SK-N-MC (cell line): ENCODE results near the gene NOXA1.
A peak's percentile ranks its signal among the peaks of the same experiment; 100 is the strongest.
"Not testable (repeated sequence)": the region's sequence is repeated elsewhere in the genome, so short reads cannot be mapped to it uniquely, and the experiment has no call there.

ENCODE experiments used
- DNase-seq: peaks from one replicate; pipeline ENCODE4 v3.0.0-alpha.2; 2011; ENCODE audit warnings: low read depth, low spot score
- H3K27ac ChIP-seq: fragments of 200-600 bp; sonication (generic); 2 replicates; pipeline ENCODE4 v1.5.1; 2016; ENCODE audit warnings: mixed run types
- H3K36me3 ChIP-seq: fragments of 200-600 bp; sonication (generic); 2 replicates; pipeline ENCODE4 v1.6.1; 2017; ENCODE audit warnings: antibody characterized with exemption, low read length, mixed read lengths; ENCODE audit not compliant: insufficient read depth
- H3K4me3 ChIP-seq: fragments of 200-600 bp; sonication (generic); 2 replicates; pipeline ENCODE4 v1.5.1; 2016
- H3K9ac ChIP-seq: fragments of 200-600 bp; sonication (generic); 2 replicates; pipeline ENCODE4 v1.8.0; 2017; ENCODE audit warnings: mixed run types, mixed read lengths; ENCODE audit not compliant: insufficient read length
- H3K9me3 ChIP-seq: fragments of 200-600 bp; sonication (generic); 2 replicates; pipeline ENCODE4 v1.6.1; 2017; ENCODE audit warnings: low read depth, mild to moderate bottlenecking, antibody characterized with exemption, low read length, moderate library complexity, mixed read lengths
- EZH2 ChIP-seq: fragments of 200-600 bp; sonication (generic); IDR thresholded peaks from one replicate; pipeline ENCODE4 v1.6.1; 2017; ENCODE audit warnings: antibody characterized with exemption
- FOXP2 ChIP-seq: optimal IDR thresholded peaks from 2 replicates; pipeline ENCODE3; 2011; ENCODE audit warnings: mild to moderate bottlenecking, moderate library complexity; ENCODE audit not compliant: insufficient read depth; ENCODE audit errors: extremely low read length, control extremely low read depth
- POLR2AphosphoS5 ChIP-seq: IDR thresholded peaks from 2 replicates; pipeline ENCODE4 v1.6.1; 2012; ENCODE audit warnings: mild to moderate bottlenecking, low read depth, low read length, borderline replicate concordance

Gene NOXA1

GRCh38 chr9:137402746-137403145 lies 20.4 kb upstream of the NOXA1 start:
- no peak for DNase-seq
- Histone ChIP-seq H3K4me3 (no peak overlapping the region), H3K9ac (no peak overlapping the region), H3K36me3 (no peaks in the 10 kb centered on the region), H3K27ac (no peak overlapping the region), H3K9me3 (no peaks in the 10 kb centered on the region)
- no peak for TF ChIP-seq EZH2
- no peak for TF ChIP-seq POLR2AphosphoS5
- no peak for TF ChIP-seq FOXP2

DNA sequence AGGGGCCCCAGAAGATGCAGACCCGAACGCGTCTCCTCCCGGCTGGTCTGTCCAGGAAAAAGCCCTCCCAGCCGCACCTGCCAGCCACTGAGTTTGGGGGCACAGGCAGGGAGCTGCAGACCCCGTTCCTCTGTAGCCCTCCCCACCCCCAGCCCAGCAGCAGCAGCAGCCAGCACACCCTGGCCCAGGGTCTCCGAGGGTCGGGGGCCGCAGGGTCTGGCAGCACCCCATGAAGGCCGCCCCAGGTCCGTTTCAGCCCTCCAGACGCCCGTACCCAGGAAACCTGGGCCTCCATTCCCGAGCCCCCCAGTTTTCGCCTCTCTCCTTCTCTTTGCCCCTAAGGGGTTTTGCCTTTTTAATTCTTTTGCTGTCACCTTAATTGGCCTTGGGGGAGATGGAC lies 19.9 kb upstream of the NOXA1 start:
- Histone ChIP-seq H3K36me3 (no peaks in the 10 kb centered on the region), H3K9me3 (no peaks in the 10 kb centered on the region), H3K9ac (no peak overlapping the region), H3K4me3 (no peak overlapping the region), H3K27ac (no peak overlapping the region)
- DNase-seq, result no peak
- TF ChIP-seq POLR2AphosphoS5 (no peak), EZH2 (no peak)

- Histone ChIP-seq H3K27ac (no peak overlapping the region), H3K9ac (no peak overlapping the region), H3K4me3 (no peak overlapping the region), H3K36me3 (no peaks in the 10 kb centered on the region), H3K9me3 (no peaks in the 10 kb centered on the region)
- DNase-seq, result no peak
- TF ChIP-seq FOXP2 (no peak), EZH2 (no peak), POLR2AphosphoS5 (no peak)
Observed at GRCh38 chr9:137404961-137405567, 18.1 kb upstream of the NOXA1 start.

GRCh38 chr9:137405677-137406081 lies 17.5 kb upstream of the NOXA1 start:
- TF ChIP-seq POLR2AphosphoS5 (no peak), FOXP2 (no peak), EZH2 (no peak)
- no peak for DNase-seq
- H3K27ac ChIP-seq, result no peak overlapping the region
- H3K36me3 ChIP-seq, result no peaks in the 10 kb centered on the region
- no peaks in the 10 kb centered on the region for H3K9me3 ChIP-seq
- no peak overlapping the region for H3K4me3 ChIP-seq
- no peak overlapping the region for H3K9ac ChIP-seq

DNA sequence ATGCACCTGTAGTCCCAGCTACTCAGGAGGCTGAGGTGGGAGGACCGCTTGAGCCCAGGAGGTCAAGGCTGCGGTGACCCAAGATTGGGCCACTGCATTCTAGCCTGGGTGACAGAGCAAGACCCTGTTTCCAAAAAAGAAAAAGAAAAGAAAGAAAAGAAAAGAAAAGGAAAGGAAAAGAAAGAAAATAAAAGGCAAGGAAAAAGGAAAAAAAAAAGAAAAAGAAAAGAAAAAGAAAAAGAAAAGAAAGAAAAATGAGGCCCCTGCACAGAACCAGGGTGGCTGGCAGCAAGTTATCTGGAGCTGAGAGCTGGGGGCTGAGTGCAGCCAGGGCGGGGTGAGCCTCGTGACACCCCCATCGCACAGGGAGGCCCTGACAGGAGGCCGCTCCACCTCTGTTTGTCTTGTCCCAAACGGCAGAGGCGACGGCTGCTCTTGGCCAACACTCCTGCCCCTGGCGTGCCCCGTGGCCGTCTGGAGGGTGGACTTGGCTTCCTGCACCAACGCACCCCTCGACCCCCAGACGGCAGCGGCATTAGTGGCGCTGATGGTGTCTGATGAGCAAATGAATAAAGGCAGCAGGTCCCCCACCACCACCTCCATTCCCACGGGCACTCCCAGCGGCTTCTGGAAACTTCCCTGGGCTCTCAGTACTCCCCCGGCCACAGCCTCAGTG lies 17.0 kb upstream of the NOXA1 start:
- no peak for DNase-seq
- H3K9me3 ChIP-seq, result no peaks in the 10 kb centered on the region
- no peak overlapping the region for H3K9ac ChIP-seq
- peak overlapping the region; percentile 67 for H3K4me3 ChIP-seq
- no peak for TF ChIP-seq FOXP2
- no peak for TF ChIP-seq POLR2AphosphoS5
- TF ChIP-seq EZH2, result no peak
- no peak overlapping the region for H3K27ac ChIP-seq
- no peaks in the 10 kb centered on the region for H3K36me3 ChIP-seq

DNA sequence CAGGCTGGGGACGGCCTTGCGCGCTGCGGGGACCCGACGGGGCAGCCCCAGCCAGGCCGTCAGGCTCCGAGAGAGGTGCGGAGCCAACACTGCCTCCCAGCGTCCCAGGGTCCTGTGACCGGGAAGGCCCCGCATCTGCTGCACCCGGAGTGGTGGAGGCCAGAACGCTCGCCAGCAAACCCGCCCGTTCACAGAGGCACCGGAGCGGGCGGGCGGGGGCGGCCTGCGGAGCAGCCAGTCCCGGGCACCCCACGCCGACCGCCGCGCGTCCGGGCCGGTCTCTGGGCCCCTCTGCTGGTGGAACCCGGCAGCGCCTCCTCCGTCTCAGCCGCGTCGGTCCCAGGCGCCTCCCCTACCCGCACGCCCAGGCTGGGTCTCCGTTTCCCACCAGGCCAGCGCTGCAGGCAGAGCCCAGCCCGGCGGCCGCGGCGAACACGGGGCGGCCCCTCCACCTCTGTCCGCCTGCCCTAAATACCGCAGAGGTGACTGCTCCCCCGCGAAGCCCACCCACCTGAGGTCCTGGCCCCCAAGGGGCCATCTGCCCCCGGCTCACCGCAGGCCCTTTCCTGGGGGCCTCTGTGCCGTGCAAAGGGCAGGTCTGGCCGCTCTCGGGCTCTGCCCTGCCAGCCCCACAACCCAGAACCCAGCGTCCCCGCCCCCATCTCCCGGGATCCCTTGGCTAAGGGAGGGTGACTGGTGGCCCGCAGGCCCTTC lies 16.2 kb upstream of the NOXA1 start:
- H3K9me3 ChIP-seq, result no peaks in the 10 kb centered on the region
- H3K4me3 ChIP-seq, result peak overlapping the region; percentile 67
- H3K9ac ChIP-seq, result no peak overlapping the region
- H3K36me3 ChIP-seq, result no peaks in the 10 kb centered on the region
- H3K27ac ChIP-seq, result no peak overlapping the region
- no peak for TF ChIP-seq FOXP2
- TF ChIP-seq POLR2AphosphoS5, result no peak
- no peak for TF ChIP-seq EZH2
- no peak for DNase-seq

GRCh38 chr9:137407590-137408300 lies 15.4 kb upstream of the NOXA1 start:
- Histone ChIP-seq H3K9ac (no peak overlapping the region), H3K36me3 (no peaks in the 10 kb centered on the region), H3K27ac (no peak overlapping the region), H3K4me3 (peak overlapping the region; percentile 67; the same call in 1 of the 2 replicates), H3K9me3 (no peaks in the 10 kb centered on the region)
- TF ChIP-seq FOXP2 (no peak), POLR2AphosphoS5 (peak; percentile 24; the same call in 1 of the 2 replicates)
- DNase-seq, result no peak

- H3K9ac ChIP-seq, result no peak overlapping the region
- H3K36me3 ChIP-seq, result no peaks in the 10 kb centered on the region
- no peak for DNase-seq
- no peak overlapping the region for H3K27ac ChIP-seq
- H3K9me3 ChIP-seq, result no peaks in the 10 kb centered on the region
- TF ChIP-seq EZH2, result no peak
- TF ChIP-seq FOXP2, result no peak
- no peak for TF ChIP-seq POLR2AphosphoS5
- no peak overlapping the region for H3K4me3 ChIP-seq
Observed at GRCh38 chr9:137408651-137409405, 14.4 kb upstream of the NOXA1 start.

- Histone ChIP-seq H3K36me3 (no peaks in the 10 kb centered on the region), H3K9me3 (no peaks in the 10 kb centered on the region), H3K9ac (no peak overlapping the region), H3K4me3 (no peak overlapping the region), H3K27ac (no peak overlapping the region)
- TF ChIP-seq POLR2AphosphoS5, result no peak
- no peak for DNase-seq
Observed at GRCh38 chr9:137409515-137409914, 13.7 kb upstream of the NOXA1 start.

DNA sequence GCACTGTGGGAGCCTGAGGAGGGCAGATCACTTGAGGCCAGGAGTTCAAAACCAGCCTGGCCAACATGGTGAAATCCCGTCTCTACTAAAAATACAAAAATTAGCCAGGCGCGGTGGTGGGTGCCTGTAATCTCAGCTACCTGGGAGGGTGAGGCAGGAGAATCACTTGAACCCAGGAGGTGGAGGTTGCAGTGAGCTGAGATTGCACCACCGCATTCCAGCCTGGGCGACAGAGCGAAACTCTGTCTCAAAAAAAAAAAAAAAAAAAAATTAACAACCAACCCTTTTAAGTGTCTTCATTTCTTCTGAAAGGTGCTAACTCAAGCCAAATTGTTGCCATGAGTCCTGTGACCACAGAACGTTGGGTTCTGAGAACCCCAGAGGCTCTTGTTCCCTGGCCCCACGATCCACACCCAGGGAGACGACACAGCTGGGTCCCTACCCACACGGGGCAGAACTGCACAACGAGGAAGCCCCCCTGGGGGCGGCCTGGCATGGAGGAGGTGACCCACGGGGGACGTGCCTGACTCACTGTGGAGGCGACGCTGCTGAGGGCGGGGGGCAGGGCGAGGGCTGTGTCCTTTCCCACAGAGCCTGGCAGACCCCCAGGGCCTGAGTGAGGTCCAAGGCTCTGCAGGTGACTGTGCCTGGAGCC lies 12.8 kb upstream of the NOXA1 start:
- H3K36me3 ChIP-seq, DNase-seq, H3K27ac ChIP-seq, H3K9ac ChIP-seq, H3K4me3 ChIP-seq, H3K9me3 ChIP-seq: not testable (repeated sequence)
